ENCODE results near the gene SRSF9.
"Not testable (repeated sequence)": the region's sequence is repeated elsewhere in the genome, so short reads cannot be mapped to it uniquely, and the experiment has no call there.

SRSF9 gene, protein sequence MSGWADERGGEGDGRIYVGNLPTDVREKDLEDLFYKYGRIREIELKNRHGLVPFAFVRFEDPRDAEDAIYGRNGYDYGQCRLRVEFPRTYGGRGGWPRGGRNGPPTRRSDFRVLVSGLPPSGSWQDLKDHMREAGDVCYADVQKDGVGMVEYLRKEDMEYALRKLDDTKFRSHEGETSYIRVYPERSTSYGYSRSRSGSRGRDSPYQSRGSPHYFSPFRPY

GRCh38 chr12:120469450-120470149 lies at the start of gene SRSF9:
Gene SRSF9, minus strand, starts transcription at chr12:120469748. Its CDS starts 139 bp downstream, at chr12:120469609.
- no peak for FAIRE-seq

GRCh38 chr12:120519324-120519723 lies 49.8 kb upstream of the SRSF9 start:
- not testable (repeated sequence) for FAIRE-seq

DNA sequence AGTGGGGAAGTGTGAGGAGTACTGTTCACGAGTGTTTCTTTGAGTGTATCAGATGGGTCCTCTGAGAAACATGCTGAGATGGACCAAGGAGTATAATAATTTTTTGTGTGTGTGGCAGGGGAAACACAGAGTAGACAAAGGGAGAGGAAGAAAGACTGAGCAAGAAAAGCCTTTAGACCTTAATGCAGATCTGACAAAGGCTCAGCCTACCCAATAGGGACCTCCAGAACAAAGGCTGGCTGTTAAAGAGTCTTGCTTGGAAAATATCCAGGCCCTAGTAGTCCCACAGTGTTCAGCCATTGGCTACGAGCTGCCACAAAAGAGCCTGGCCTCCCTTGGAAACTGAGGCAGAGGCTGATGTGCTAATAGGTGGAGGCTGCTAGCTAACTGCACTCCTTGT lies 45.9 kb upstream of the SRSF9 start:
- FAIRE-seq: no peak

DNA sequence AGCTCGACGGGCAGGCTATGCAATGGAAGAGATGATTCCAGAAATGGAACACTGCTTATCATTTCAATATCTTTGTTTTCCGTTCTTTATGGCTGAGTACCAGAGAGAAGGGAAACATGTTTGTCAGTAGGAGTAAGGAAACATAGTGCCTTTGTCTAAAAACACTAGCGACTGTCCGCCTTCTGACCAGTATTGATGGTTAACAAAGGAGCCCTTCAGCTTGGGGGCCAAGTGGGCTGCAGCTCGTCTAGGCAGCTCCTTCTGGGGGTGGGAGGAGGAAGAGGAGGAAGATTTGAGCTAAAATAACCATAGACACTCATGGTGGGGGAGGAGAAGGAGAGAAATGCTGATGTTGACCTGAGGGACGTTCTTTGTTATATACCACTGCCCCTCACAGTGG lies 44.5 kb upstream of the SRSF9 start:
- no peak for FAIRE-seq

- FAIRE-seq: no peak
Observed at GRCh38 chr12:120508537-120508936, 39.0 kb upstream of the SRSF9 start.

- no peak for FAIRE-seq
Observed at GRCh38 chr12:120504587-120504986, 35.0 kb upstream of the SRSF9 start.

DNA sequence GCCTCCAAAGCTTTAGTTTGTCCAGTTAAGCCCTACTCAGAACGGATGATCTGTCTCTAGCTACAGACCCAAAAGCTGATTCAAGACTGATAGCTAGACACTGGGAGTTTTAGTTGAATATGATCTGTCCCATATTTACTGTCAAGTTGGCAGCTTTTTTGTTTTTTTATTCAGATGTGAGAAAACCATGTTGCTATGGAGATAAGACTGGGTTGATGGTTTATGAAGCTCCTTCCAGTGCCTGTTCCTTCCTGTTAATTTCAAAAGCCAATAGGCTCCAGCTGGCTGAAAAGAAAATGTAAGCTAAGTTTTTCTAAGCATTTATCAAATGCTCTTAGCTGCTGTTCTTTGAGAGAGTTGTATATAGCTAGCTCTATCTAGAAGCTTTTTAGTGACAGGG lies 31.0 kb upstream of the SRSF9 start:
- no peak for FAIRE-seq

- no peak for FAIRE-seq
Observed at GRCh38 chr12:120498870-120499515, 29.4 kb upstream of the SRSF9 start.

DNA sequence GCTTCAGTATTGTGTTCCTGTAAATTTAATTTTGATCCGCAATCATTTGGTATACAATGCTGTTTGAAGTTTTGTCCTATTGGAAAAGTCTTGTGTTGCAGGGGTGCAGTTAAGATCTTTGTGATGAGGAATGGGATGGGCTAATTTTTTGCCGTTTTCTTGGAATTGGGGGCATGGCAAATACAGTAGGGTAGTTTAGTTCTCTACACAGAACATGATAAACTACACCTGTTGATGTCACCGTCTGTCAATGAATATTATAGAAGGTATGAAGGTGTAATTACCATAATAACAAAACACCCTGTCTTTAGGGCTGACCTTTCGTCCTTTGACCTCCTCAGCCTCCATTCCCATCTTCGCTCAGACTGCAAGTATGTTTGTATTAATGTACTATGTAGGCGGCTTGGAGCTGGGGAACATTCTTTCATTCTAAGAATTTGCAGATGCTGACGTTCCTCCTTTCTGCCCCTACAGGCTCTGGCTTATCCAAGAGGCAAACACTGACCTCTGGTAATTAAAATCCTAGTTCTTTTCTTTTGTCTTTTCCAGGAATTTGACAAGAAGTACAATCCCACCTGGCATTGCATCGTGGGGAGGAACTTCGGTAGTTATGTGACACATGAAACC lies 28.1 kb upstream of the SRSF9 start:
- FAIRE-seq: no peak

DNA sequence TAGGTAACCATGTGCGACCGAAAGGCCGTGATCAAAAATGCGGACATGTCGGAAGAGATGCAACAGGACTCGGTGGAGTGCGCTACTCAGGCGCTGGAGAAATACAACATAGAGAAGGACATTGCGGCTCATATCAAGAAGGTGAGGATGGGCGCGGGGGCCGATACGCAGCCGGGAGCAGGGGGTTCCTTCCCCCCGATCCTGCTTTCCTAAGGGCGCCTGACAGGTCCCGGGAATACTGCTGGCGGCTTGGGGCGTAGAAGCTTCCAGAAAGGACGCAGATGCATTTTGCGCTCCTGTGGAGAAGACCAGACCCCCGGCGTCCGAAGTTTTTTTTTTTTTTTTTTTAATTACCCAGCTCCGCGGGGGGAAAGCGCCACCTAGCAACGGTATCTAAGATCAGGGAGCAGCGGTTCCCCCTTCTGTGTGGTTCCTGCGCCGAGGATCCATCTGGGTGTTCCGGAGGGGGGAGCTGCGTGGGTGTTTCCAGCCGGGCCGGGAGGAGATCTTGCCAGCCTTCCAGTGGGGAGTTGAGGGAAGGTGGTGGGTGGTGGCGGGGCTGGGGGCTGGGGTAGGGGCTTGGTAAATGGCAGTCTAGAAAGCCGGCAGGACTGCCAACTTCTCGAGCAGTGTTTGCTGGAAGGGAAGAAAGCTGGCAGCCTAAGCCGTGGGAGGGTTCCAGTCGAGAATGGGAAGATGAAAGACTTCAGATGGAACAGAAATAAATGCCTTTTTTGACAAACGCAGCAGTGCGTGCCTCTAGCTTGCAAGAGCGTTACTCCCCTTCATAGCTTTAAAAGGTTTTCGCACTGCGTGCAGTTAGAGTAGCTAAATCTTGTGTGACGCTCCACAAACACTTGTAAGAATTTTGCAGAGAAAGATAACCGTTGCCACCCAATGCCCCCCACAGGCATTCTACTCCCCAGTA lies 27.1 kb upstream of the SRSF9 start:
- no peak for FAIRE-seq

DNA sequence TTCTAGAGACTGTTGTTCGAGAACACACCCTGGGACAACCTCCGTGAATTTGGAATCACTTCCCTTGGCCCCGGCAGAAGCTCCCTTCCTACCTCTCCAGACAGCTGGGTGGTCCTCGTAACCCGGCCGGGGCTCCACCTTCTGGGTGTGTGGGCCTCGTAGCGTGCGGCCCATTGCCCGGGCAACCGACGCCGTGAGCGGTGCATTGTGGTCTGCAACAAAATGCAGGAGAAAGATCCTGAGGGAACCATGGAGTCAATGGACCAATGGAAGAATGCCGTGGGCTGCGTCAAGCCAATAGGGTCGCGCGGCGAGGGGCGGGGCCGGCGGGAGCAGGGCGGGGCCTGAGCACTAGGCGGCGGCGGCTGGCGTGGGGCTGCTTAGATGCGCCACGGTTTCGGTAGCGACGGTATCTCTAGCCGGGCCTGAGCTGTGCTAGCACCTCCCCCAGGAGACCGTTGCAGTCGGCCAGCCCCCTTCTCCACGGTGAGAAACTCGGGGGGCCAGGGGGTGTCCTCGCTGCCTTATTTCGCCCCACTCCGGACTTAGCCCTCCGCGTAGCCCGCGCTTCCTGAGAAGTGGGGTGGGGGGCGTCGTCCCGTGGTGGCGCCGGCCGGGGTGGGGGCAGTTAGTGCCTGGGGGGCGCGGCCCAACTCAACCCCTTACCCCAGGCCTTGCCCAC lies 26.3 kb upstream of the SRSF9 start, which contains the start of gene DYNLL1:
DYNLL1 (plus strand) TSS at position 383 of the 682 bp plus-strand sequence. CDS start 309 bp downstream, outside the sequence.
- FAIRE-seq: no peak

- no peak for FAIRE-seq
Observed at GRCh38 chr12:120495186-120495730, 25.7 kb upstream of the SRSF9 start.

DNA sequence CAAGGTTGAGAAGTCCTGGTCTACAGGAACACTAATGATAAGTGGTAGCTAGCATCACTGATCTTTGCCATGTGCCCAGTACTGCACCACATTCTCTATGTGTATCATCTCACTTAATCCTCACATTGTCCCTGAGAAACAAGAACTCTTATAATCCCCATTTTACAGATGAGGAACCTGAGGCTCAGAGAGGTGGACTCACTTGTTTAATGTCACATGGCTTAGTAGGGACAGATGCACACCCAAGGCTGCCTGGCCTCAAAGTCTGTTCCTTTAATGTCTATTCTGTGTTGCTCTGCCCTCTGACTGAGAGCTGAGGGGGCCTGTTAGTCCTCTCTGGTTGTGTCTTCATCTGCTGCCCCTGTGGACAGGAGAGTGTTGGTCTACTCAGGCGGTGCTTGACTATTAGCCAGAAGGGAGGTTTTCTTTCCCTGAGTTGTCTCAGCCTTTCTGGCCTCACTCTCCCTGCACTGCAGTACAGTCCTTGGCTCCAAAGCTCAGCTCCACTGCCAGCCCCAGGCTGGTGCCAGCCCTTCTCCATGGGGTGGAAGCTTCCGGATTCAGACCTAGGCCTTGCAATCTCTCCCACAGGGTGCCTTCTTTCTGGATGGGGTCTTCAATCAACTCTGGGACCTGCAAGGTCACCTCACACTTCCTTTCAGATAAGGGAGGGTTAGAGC lies 21.4 kb upstream of the SRSF9 start:
- no peak for FAIRE-seq

DNA sequence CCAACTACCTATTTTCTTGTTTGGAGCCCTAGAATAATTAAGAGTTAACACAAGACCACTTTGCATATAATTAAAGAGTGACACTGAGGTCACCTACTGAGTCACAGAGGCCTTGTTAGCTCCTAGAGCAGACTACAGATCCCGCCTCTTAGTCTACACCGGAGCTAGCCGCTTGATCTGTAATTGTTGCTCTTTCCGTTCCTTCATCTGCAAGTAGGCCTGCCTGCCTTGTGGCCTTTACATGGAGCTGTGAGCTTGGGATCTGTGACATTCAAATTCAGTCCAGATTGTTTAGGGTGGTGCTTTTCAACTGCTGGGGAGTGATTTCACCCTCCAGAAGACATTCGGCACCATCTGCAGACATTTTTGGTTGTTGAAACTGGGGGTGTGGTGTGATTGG lies 20.8 kb upstream of the SRSF9 start:
- no peak for FAIRE-seq

DNA sequence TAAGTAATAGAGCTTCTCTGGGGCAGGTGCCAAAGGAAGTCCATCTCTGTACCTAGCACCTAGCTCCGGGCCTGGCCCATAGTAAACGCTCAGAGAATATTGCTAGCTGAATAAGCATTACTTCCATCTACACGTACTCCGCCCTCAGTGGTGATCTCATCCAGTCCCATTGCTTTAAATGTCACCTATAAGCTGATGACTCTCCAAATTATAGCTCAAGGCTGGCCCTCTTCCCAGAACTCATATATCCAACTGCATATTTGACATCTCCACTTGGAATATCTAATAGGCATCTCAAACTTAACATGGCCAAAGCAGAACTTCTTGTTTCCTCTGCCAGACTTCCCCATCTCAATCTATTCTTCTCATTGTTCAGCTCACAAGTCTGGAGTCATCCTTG lies 19.5 kb upstream of the SRSF9 start:
- no peak for FAIRE-seq

DNA sequence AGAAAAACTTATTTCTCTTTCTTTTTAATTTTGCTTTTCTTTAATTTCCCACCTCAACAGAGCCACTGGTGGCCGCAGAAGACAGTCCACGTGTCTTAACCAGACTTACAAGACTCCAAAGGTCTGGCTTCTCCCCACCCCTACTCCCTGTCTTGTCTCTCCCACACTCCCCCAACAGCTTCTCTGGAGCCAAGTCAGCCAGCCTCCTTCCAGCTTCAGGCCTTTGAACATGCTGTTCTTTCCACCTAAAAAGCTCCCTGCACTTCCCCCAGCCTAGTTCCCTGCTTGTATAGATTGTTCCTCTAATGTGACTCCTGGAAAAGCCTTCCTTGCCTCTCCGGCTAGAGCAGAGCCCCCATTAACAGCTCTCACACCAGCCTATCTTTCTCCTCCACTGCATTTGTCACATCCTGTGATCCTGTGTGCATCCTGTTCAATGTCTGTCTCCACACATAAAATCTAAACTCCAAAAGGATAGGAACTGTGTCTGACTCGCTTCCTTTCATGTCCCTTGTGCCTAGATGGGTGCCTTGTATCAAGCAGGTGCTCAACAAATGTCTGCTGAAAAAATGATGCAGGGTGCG lies 18.6 kb upstream of the SRSF9 start:
- FAIRE-seq: no peak

GRCh38 chr12:120487552-120487951 lies 18.0 kb upstream of the SRSF9 start:
- not testable (repeated sequence) for FAIRE-seq

DNA sequence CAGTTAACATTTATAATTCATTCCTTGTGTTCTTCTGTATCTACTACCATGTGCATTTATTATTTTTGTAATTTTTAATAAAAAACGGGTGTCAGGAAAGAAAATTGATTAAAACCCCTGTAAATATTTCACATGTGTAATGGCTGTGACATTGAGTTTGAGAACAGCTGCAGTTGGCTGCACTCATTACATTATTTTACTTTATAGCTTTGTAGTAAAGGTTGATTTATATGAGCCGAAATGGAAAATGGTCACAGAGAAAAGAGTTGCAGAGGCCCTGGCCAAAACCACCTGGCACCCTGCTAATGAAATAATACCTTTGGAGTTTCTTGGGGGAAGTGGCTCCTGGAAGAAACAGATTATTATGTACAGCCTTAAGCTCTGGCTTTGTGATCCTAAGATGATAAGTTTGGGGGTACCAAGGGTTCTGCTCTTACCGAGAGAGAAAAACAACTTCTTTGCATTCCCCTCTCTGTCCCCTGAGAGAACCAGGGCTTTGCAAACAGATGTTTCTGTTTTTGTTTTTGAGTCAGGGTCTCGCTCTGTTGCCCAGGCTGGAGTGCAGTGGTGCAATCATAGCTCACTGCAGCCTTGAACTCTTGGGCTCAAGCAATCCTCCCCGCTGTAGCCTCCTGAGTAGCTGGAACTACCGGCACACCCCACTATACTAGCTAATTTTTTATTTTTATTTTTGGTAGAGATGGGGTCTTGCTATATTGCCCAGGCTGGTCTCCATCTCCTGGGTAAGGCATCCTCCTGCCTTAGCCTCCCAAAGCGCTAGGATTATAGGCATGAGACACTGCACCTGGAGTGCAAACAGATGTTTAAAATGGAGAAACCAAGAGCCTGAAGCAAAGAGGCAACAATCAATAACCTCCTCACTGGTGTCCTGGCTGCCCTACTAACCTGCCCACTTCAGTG lies 16.7 kb upstream of the SRSF9 start:
- FAIRE-seq: no peak

- FAIRE-seq: no peak
Observed at GRCh38 chr12:120483621-120484020, 14.1 kb upstream of the SRSF9 start.
